CD14-positive monocyte (primary cell): ENCODE measurements around the gene CHKB. TPM values are rescaled to one million over a fixed set of nuclear protein-coding genes. Genes with fewer than 3 reads are reported as not detected.

Experiments
- DNase-seq, 3 donors: peaks; one replicate each; pipeline ENCODE4 v3.0.0-alpha.2; 2011 to 2022
- H2AFZ ChIP-seq: 2 replicates; pipeline ENCODE4 v1.6.0; 2012; ENCODE audit warnings: mild to moderate bottlenecking, low read depth, low read length, inconsistent platforms; ENCODE audit not compliant: insufficient read depth, poor library complexity, severe bottlenecking
- H3K27ac ChIP-seq, 2 donors: 1 replicate in 1 of 2; 2 replicates in 1 of 2; pipeline ENCODE4 v1.5.1; 2012 to 2013; ENCODE audit warnings: low read length in 2 of 2, control low read depth in 1 of 2, inconsistent platforms in 1 of 2, low read depth in 1 of 2, mild to moderate bottlenecking in 1 of 2
- H3K27me3 ChIP-seq, 2 donors: one replicate each; pipeline versions ENCODE4 v1.6.0 to v1.6.1; 2011 to 2013; ENCODE audit warnings: low read length in 2 of 2; ENCODE audit not compliant: control insufficient read depth in 2 of 2, insufficient read depth in 2 of 2
- H3K36me3 ChIP-seq, 2 donors: replicated peaks in 1 of 2; 1 replicate in 1 of 2; 2 replicates in 1 of 2; pipeline versions ENCODE4 v1.5.1 to v1.6.1; 2012 to 2013; ENCODE audit warnings: low read length in 2 of 2, control low read depth in 1 of 2, inconsistent platforms in 1 of 2, mild to moderate bottlenecking in 1 of 2; ENCODE audit not compliant: insufficient read depth in 2 of 2, control insufficient read depth in 1 of 2
- H3K4me1 ChIP-seq, 2 donors: 1 replicate in 1 of 2; 2 replicates in 1 of 2; pipeline versions ENCODE4 v1.5.1 to v1.6.1; 2012 to 2013; ENCODE audit warnings: low read length in 2 of 2, control low read depth in 1 of 2, inconsistent platforms in 1 of 2, mild to moderate bottlenecking in 1 of 2, moderate library complexity in 1 of 2; ENCODE audit not compliant: insufficient read depth in 2 of 2, control insufficient read depth in 1 of 2
- H3K4me2 ChIP-seq: replicated peaks from 2 replicates; pipeline ENCODE3; 2012; ENCODE audit warnings: low read length, moderate library complexity, mild to moderate bottlenecking; ENCODE audit not compliant: poor library complexity, severe bottlenecking; ENCODE audit errors: extremely low read depth
- H3K4me3 ChIP-seq, 3 experiments: fragments of 200-600 bp in 1 of 3; sonication (generic) in 1 of 3; replicated peaks in 1 of 3; 1 replicate in 2 of 3; 2 replicates in 1 of 3; pipeline ENCODE4 v1.5.1; 2011 to 2013; ENCODE audit warnings: low read length in 3 of 3, mild to moderate bottlenecking in 3 of 3, control low read depth in 2 of 3, low read depth in 2 of 3, inconsistent platforms in 1 of 3, moderate library complexity in 1 of 3
- H3K79me2 ChIP-seq: 2 replicates; pipeline ENCODE4 v1.6.0; 2012; ENCODE audit warnings: mild to moderate bottlenecking, control low read depth, inconsistent platforms, low read length, moderate library complexity; ENCODE audit not compliant: insufficient read depth
- H3K9ac ChIP-seq: 2 replicates; pipeline ENCODE4 v1.6.0; 2017; ENCODE audit warnings: low read length, mild to moderate bottlenecking; ENCODE audit not compliant: insufficient read depth, poor library complexity, severe bottlenecking
- H3K9me3 ChIP-seq, 2 donors: replicated peaks in 1 of 2; 1 replicate in 1 of 2; 2 replicates in 1 of 2; pipeline versions ENCODE4 v1.5.1 to v1.6.1; 2012 to 2013; ENCODE audit warnings: low read length in 2 of 2, control low read depth in 1 of 2; ENCODE audit not compliant: control insufficient read depth in 1 of 2, insufficient read depth in 1 of 2
- H4K20me1 ChIP-seq: 2 replicates; pipeline ENCODE4 v1.6.0; 2012; ENCODE audit warnings: mild to moderate bottlenecking, low read length, control low read depth, moderate library complexity; ENCODE audit not compliant: insufficient read depth
- H3K27ac Mint-ChIP-seq, 7 donors: one replicate each; pipeline ENCODE4 v1.8.0; 2020; ENCODE audit warnings: mild to moderate bottlenecking in 7 of 7, mixed read lengths in 7 of 7, moderate library complexity in 6 of 7, inconsistent platforms in 2 of 7
- H3K27me3 Mint-ChIP-seq, 3 donors: one replicate each; pipeline ENCODE4 v1.8.0; 2021 to 2022; ENCODE audit warnings: low read depth in 3 of 3, mild to moderate bottlenecking in 3 of 3, mixed read lengths in 3 of 3, moderate library complexity in 3 of 3, inconsistent platforms in 1 of 3
- H3K36me3 Mint-ChIP-seq, 2 donors: one replicate each; pipeline ENCODE4 v1.8.0; 2020; ENCODE audit warnings: mixed read lengths in 2 of 2, inconsistent platforms in 1 of 2, mild to moderate bottlenecking in 1 of 2
- H3K4me1 Mint-ChIP-seq: one replicate; pipeline ENCODE4 v1.8.0; 2020; ENCODE audit warnings: mild to moderate bottlenecking, mixed read lengths
- H3K4me3 Mint-ChIP-seq, 2 donors: one replicate each; pipeline ENCODE4 v1.8.0; 2020; ENCODE audit warnings: mild to moderate bottlenecking in 2 of 2, mixed read lengths in 2 of 2, moderate library complexity in 1 of 2
- H3K9me3 Mint-ChIP-seq, 7 donors: one replicate each; pipeline ENCODE4 v1.8.0; 2020 to 2022; ENCODE audit warnings: mixed read lengths in 7 of 7, mild to moderate bottlenecking in 6 of 7, moderate library complexity in 6 of 7, inconsistent platforms in 2 of 7
- WGBS: methylation state at CpG from one replicate; pipeline ENCODE4 v1.1.5; 2013; ENCODE audit warnings: missing lambda C conversion rate; ENCODE audit not compliant: insufficient coverage; 5-methylcytosine and 5-hydroxymethylcytosine counted together
- intact Hi-C, 2 donors: fragments of 100-400 bp; cut with micrococcal nuclease; formaldehyde crosslinking; loops; one replicate each; pipeline versions ENCODE4 v1.15.0 to v1.15.1; 2023
- polyA plus RNA-seq, 3 donors: library from polyadenylated mRNA; depleted of rRNA in 1 of 3; unstranded in 2 of 3; stranded (reverse) in 1 of 3; fragments of 300-500 nt in 2 of 3; fragments of >200 nt in 1 of 3; fragmentation: Illumina TruSeq in 2 of 3; gene quantifications; 1 replicate in 2 of 3; 2 replicates in 1 of 3; pipeline ENCODE4 v1.2.3, GENCODE V29; 2012 to 2021
- TF ChIP-seq, protein P1 (sequence below): fragments of 200-600 bp; IDR thresholded peaks from one replicate; pipeline ENCODE4 v1.8.0; 2022; ENCODE audit warnings: antibody characterized with exemption, mild to moderate bottlenecking

The CHKB gene
- polyA plus RNA-seq, 3 donors: 29.1 to 286 (median 31.3) TPM

DNA sequence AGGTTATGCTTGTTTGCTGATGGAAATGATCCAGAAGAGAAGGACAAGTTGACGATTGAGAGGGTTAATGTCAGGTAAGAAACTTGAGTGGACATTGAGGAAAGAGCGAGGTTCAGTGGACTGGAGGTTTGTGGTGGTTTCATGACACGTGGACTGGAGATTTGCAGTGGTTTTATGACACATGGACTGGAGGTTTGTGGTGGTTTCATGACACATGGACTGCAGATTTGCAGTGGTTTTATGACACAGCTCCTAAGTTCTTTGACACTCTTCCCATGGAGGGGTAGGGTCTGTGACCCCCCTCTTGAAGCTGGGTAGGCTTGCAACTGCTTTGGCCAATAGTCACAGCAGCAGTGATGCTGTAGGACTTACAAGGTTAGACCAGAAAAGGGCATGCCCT, 12.5 kb upstream of the CHKB start:
- Mint-ChIP-seq H3K27ac (no peak overlapping the region), H3K4me3 (no peak overlapping the region), H3K27me3 (peaks cover 24 to 33% (median 26%) of the 10 kb centered on the region in 3 donors), H3K9me3 (peaks cover 0 to 13% (median 6%) of the 10 kb centered on the region in 7 donors), H3K4me1 (peaks cover 4% of the 10 kb centered on the region), H3K36me3 (peaks cover 11% of the 10 kb centered on the region in 2 donors)
- TF ChIP-seq, protein P1, sequence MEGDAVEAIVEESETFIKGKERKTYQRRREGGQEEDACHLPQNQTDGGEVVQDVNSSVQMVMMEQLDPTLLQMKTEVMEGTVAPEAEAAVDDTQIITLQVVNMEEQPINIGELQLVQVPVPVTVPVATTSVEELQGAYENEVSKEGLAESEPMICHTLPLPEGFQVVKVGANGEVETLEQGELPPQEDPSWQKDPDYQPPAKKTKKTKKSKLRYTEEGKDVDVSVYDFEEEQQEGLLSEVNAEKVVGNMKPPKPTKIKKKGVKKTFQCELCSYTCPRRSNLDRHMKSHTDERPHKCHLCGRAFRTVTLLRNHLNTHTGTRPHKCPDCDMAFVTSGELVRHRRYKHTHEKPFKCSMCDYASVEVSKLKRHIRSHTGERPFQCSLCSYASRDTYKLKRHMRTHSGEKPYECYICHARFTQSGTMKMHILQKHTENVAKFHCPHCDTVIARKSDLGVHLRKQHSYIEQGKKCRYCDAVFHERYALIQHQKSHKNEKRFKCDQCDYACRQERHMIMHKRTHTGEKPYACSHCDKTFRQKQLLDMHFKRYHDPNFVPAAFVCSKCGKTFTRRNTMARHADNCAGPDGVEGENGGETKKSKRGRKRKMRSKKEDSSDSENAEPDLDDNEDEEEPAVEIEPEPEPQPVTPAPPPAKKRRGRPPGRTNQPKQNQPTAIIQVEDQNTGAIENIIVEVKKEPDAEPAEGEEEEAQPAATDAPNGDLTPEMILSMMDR: no peak
- no peaks in the 10 kb centered on the region for H3K79me2 ChIP-seq
- no peaks in the 10 kb centered on the region for H3K9me3 ChIP-seq
- H3K4me2 ChIP-seq: no peak overlapping the region
- H3K27ac ChIP-seq: no peak overlapping the region
- H3K4me1 ChIP-seq: no peaks in the 10 kb centered on the region
- peaks cover 5 to 27% of the 10 kb centered on the region in 2 donors for H3K27me3 ChIP-seq
- no peak overlapping the region for H2AFZ ChIP-seq
- H3K4me3 ChIP-seq: no peak overlapping the region
- intact Hi-C loops: no loop called here
- 94% methylated on average over 3 of the region's 3 CpGs for WGBS
- H3K9ac ChIP-seq: no peak overlapping the region
- no peaks in the 10 kb centered on the region for H4K20me1 ChIP-seq
- no peaks in the 10 kb centered on the region for H3K36me3 ChIP-seq
- DNase-seq: no peak

DNA sequence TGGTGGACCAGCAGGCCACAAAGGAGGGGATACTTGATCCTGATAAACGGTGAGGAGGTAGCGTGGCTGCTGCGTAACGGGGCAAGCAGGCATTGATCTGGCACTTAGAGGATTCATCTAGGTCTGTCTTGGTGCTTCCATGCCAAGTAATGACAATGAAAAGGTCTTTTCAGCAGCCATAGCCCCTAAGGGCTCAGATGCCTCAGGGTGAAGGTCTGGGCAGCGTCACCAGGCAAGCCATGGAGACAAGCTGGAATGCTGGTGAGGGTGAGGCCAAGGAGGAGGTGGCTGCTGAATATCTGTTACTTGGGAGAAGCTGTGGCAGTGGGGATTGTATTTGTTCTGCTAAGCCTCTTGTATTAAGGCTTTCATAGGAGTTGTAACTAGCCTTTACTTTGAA, 4.8 kb upstream of the CHKB start:
- no peaks in the 10 kb centered on the region for H3K36me3 ChIP-seq
- peaks cover 8% of the 10 kb centered on the region for H3K4me1 Mint-ChIP-seq

More for the DNA sequence above, 4.8 kb upstream of the CHKB start:
- Histone ChIP-seq H3K79me2 (peaks cover 7% of the 10 kb centered on the region), H3K4me1 (peaks cover 8 to 10% of the 10 kb centered on the region in 2 donors), H4K20me1 (no peaks in the 10 kb centered on the region), H2AFZ (no peak overlapping the region), H3K9me3 (no peaks in the 10 kb centered on the region), H3K27me3 (peaks cover 0 to 3% of the 10 kb centered on the region in 2 donors), H3K27ac (no peak overlapping the region), H3K4me2 (no peak overlapping the region), H3K9ac (no peak overlapping the region), H3K4me3 (no peak overlapping the region)
- peaks cover 4 to 15% (median 12%) of the 10 kb centered on the region in 3 donors for H3K27me3 Mint-ChIP-seq
- WGBS: 100% methylated on average over 5 of the region's 5 CpGs
- peaks cover 3% of the 10 kb centered on the region in 2 donors for H3K36me3 Mint-ChIP-seq
- no peak overlapping the region for H3K27ac Mint-ChIP-seq
- DNase-seq: no peak
- no peak overlapping the region for H3K4me3 Mint-ChIP-seq
- intact Hi-C loops: no loop called here
- TF ChIP-seq, protein P1: no peak
- no peaks in the 10 kb centered on the region for H3K9me3 Mint-ChIP-seq
